PC-9 (cell line): Measurements from ENCODE around the gene RAP1GAP2. TPM values are rescaled to one million over a fixed set of nuclear protein-coding genes. Genes with fewer than 3 reads are reported as not detected.

Experiments used
- BruUV-seq: library from RNA; stranded (reverse); fragments of 400-500 nt; replicated peaks from 2 replicates; lab custom pipeline; 2021; lab: Mats Ljungman, UMichigan
- CTCF ChIA-PET: fragments of 300-600 bp; sonication (Branson Sonifier 250); formaldehyde crosslinking; loops from one replicate; lab custom pipeline; 2022; ENCODE audit warnings: antibody characterized with exemption; lab: Charles Lee
- POLR2A ChIA-PET: fragments of 300-600 bp; sonication (Branson Sonifier 250); formaldehyde crosslinking; loops from one replicate; lab custom pipeline; 2022; ENCODE audit warnings: antibody characterized with exemption; ENCODE audit not compliant: unreplicated experiment; lab: Charles Lee
- DNase-seq, 2 experiments: peaks; one replicate each; pipeline versions ENCODE4 v3.0.0 to v3.0.0-alpha.2; 2015 to 2022; ENCODE audit warnings: mixed read lengths in 1 of 2
- H2AFZ ChIP-seq: fragments of 200-600 bp; sonication (generic); 2 replicates; pipeline ENCODE4 v1.8.1; 2017; ENCODE audit warnings: antibody characterized with exemption
- H3F3A ChIP-seq: fragments of 200-600 bp; sonication (generic); 2 replicates; pipeline ENCODE4 v1.8.1; 2017; ENCODE audit warnings: antibody characterized with exemption, mild to moderate bottlenecking, low read depth; ENCODE audit not compliant: insufficient read depth
- H3K27ac ChIP-seq: fragments of 200-600 bp; sonication (generic); 2 replicates; pipeline ENCODE4 v1.6.1; 2016; ENCODE audit warnings: mixed run types
- H3K27me3 ChIP-seq: fragments of 200-600 bp; sonication (generic); 2 replicates; pipeline ENCODE4 v1.6.1; 2016; ENCODE audit warnings: low read depth, mixed run types; ENCODE audit not compliant: insufficient read depth
- H3K36me3 ChIP-seq: fragments of 200-600 bp; sonication (generic); 2 replicates; pipeline ENCODE4 v1.6.1; 2016; ENCODE audit warnings: low read depth, mixed run types
- H3K4me1 ChIP-seq: fragments of 200-600 bp; sonication (generic); replicated peaks from 2 replicates; pipeline ENCODE4 v1.6.1; 2016; ENCODE audit warnings: mixed run types; ENCODE audit not compliant: insufficient read depth
- H3K4me2 ChIP-seq: fragments of 200-600 bp; sonication (generic); 2 replicates; pipeline ENCODE4 v1.6.1; 2017; ENCODE audit warnings: mixed run types
- H3K4me3 ChIP-seq: fragments of 200-600 bp; sonication (generic); 2 replicates; pipeline ENCODE4 v1.6.1; 2016; ENCODE audit warnings: mixed run types
- H3K79me2 ChIP-seq: fragments of 200-600 bp; sonication (generic); 2 replicates; pipeline ENCODE4 v1.6.1; 2017; ENCODE audit warnings: low read depth, mixed run types
- H3K9me2 ChIP-seq: fragments of 200-600 bp; sonication (generic); 2 replicates; pipeline ENCODE4 v1.8.1; 2017; ENCODE audit warnings: mild to moderate bottlenecking; ENCODE audit not compliant: insufficient read depth
- H3K9me3 ChIP-seq: fragments of 200-600 bp; sonication (generic); 2 replicates; pipeline ENCODE4 v1.8.1; 2016; ENCODE audit warnings: low read depth; ENCODE audit not compliant: insufficient read depth
- H4K20me1 ChIP-seq: fragments of 200-600 bp; sonication (generic); 2 replicates; pipeline ENCODE4 v1.8.1; 2017; ENCODE audit not compliant: insufficient read depth
- CTCF ChIP-seq: fragments of 200-600 bp; sonication (generic); conservative IDR thresholded peaks from 2 replicates; pipeline ENCODE4 v1.6.1; 2017; ENCODE audit warnings: mixed run types, antibody characterized with exemption, mild to moderate bottlenecking, moderate library complexity
- EZH2 ChIP-seq: fragments of 200-600 bp; sonication (generic); IDR thresholded peaks from 2 replicates; pipeline ENCODE4 v1.8.0; 2017; ENCODE audit warnings: antibody characterized with exemption, low read depth
- intact Hi-C: fragments of 100-400 bp; cut with micrococcal nuclease; formaldehyde crosslinking; loops from one replicate; pipeline ENCODE4 v1.10.0; 2022; ENCODE audit not compliant: unreplicated experiment
- total RNA-seq: library from RNA; stranded (reverse); gene quantifications from 2 replicates; pipeline ENCODE4 v1.2.3, GENCODE V29; 2021

The RAP1GAP2 gene
- total RNA-seq, 1 experiment from 2014 or later: 10.1 TPM

- CTCF ChIA-PET: interaction anchor here (0.6 kb wide), 1 partner anchor 56 kb away, joined by 5 read pairs; no protein-coding TSS in a partner anchor
- BruUV-seq: TSS peak; percentile 74
- Histone ChIP-seq H3K36me3 (no peaks in the 10 kb centered on the region), H3K4me1 (peaks cover 62% of the 10 kb centered on the region), H3K27ac (peak overlapping the region; percentile 97), H2AFZ (no peak overlapping the region), H3K27me3 (no peaks in the 10 kb centered on the region), H4K20me1 (no peaks in the 10 kb centered on the region), H3K4me2 (peak overlapping the region; percentile 41), H3K79me2 (no peaks in the 10 kb centered on the region), H3K9me2 (no peaks in the 10 kb centered on the region), H3K9me3 (no peaks in the 10 kb centered on the region), H3K4me3 (no peak overlapping the region), H3F3A (peaks cover 40% of the 10 kb centered on the region)
- no peak for TF ChIP-seq CTCF
- no peak for TF ChIP-seq EZH2
- POLR2A ChIA-PET: no interaction called here
- intact Hi-C loops: loop anchor here (1.0 to 5.0 kb wide), 3 partner anchors 39 to 557 kb away; partner anchors contain the start of gene MNT
- no peak for DNase-seq
Measured at GRCh38 chr17:2959371-2960130, 163.3 kb downstream of the RAP1GAP2 start.

- no TSS peak for BruUV-seq
- no peaks in the 10 kb centered on the region for H3K9me3 ChIP-seq
- H3K4me2 ChIP-seq: peak overlapping the region; percentile 67; the same call in 1 of the 2 replicates
- no peak for TF ChIP-seq CTCF
- no peak for TF ChIP-seq EZH2
- peaks cover 62% of the 10 kb centered on the region for H3K4me1 ChIP-seq
- H3K4me3 ChIP-seq: no peak overlapping the region
- H4K20me1 ChIP-seq: no peaks in the 10 kb centered on the region
- no peak for DNase-seq
- intact Hi-C loops: loop anchor here (5.0 kb wide), 1 partner anchor 559 kb away; the partner anchor contains the start of gene MNT
- H3K36me3 ChIP-seq: no peaks in the 10 kb centered on the region
- H3K27ac ChIP-seq: peak overlapping the region; percentile 97
- peaks cover 46% of the 10 kb centered on the region for H3F3A ChIP-seq
- H3K79me2 ChIP-seq: no peaks in the 10 kb centered on the region
- no peaks in the 10 kb centered on the region for H3K27me3 ChIP-seq
- no peaks in the 10 kb centered on the region for H3K9me2 ChIP-seq
- CTCF ChIA-PET: no interaction called here
- POLR2A ChIA-PET: interaction anchor here (0.7 kb wide), 2 partner anchors 31 to 750 kb away, joined by 3 to 25 read pairs; no protein-coding TSS in a partner anchor
- H2AFZ ChIP-seq: no peak overlapping the region
Measured at GRCh38 chr17:2961446-2961845, 165.2 kb downstream of the RAP1GAP2 start.

GRCh38 chr17:2962236-2962635 lies 166.0 kb downstream of the RAP1GAP2 start:
- intact Hi-C loops: loop anchor here (5.0 kb wide), 1 partner anchor 560 kb away; the partner anchor contains the start of gene MNT
- Histone ChIP-seq H3K79me2 (no peaks in the 10 kb centered on the region), H3K27me3 (no peaks in the 10 kb centered on the region), H3F3A (peaks cover 54% of the 10 kb centered on the region), H3K4me1 (peaks cover 63% of the 10 kb centered on the region), H3K27ac (no peak overlapping the region), H3K4me2 (no peak overlapping the region), H2AFZ (no peak overlapping the region), H3K4me3 (no peak overlapping the region), H3K9me2 (no peaks in the 10 kb centered on the region), H4K20me1 (no peaks in the 10 kb centered on the region), H3K9me3 (no peaks in the 10 kb centered on the region), H3K36me3 (no peaks in the 10 kb centered on the region)
- BruUV-seq: no TSS peak
- POLR2A ChIA-PET: interaction anchor here (0.7 kb wide), 2 partner anchors 31 to 1887 kb away, joined by 3 to 25 read pairs; no protein-coding TSS in a partner anchor
- no peak for DNase-seq
- no peak for TF ChIP-seq CTCF
- no peak for TF ChIP-seq EZH2
- CTCF ChIA-PET: no interaction called here
